Fibroblast of skin of scalp (primary cell): ENCODE data around the gene SHD.
"Not testable (repeated sequence)": the region's sequence is repeated elsewhere in the genome, so short reads cannot be mapped to it uniquely, and the experiment has no call there.

Experiments used
- DNase-seq: peaks from one replicate; pipeline ENCODE4 v3.0.0-alpha.2; 2013

The SHD gene

DNA sequence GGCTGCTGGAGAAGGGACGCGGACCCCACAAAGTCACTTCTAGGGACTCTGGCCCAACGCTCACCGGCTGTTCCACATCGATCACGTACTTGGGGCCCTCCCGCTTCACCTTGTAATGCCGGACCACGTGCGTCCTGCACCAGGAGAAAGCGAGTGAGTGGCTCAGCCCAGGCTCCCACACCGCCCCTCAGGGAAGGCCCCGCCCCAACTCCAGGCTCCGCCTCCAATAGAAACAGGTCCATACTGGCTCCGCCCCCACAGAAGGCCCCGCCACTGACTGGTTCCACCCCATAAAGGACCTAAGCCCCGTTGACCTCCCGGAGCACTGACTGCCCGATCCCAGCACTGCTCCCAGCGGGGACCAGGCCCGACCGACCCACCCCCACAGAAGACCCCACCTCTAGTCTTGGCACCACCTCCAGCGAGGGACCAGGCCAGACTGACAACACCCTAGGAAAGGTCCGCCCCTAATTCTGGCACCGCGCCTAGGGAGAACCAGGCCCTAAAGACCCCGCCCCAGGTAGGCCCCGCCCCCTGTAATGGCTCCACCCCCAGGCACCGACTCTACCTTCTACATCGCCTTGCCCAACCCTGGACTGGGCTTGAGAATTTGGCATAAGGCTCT is 48.3 kb downstream of the SHD start:
- DNase-seq: peak; percentile 55

GRCh38 chr19:4327877-4328242 is 48.8 kb downstream of the SHD start:
- no peak for DNase-seq

GRCh38 chr19:4328243-4328990 is 49.4 kb downstream of the SHD start:
- DNase-seq: peak; percentile 97

GRCh38 chr19:4328991-4329681 is 50.1 kb downstream of the SHD start:
- not testable (repeated sequence) for DNase-seq

DNA sequence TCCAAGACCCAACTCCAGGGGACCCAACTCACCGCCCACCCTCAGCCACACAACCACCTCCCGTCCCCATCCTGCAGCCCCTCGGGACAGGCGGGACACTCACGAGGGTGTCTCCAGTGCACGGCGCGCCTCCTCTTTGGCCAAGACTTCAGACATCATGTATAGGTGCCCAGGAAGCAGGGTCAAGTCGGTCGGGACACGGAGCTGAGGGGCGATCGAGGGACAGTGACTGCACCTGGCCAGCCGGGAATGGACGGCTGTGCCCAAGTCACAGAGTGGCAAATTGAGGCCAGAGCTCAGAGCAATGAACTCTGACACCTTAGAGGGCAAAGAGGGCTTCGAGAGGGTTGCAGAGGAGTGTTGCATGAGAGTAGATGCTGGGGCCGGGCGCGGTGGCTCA is 50.8 kb downstream of the SHD start:
- no peak for DNase-seq

DNA sequence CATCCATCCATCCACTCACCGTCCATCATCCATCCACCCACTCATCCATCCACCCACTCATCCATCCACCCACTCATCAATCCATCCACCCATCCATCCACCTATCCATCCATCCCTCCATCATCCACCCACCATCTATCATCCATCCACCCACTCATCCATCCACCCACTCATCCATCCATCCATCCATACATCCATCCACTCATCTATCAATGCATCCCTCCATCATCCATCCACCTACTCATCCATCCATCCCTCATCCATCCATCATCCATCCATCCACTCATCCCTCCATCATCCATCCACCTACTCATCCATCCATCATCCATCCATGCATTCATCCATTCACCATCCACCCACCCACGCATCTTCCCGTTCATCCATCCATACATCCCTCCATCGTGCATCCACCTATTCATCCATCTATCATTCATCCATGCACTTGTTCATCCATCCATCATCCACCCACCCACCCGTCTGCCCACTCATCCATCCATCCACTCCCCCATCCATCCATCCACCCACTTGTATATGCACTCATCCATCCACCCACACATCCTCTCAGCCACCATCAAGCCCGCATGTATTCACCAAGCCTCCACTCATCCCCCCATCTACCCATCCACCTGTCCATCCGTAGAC is 56.0 kb downstream of the SHD start:
- DNase-seq: no peak

- DNase-seq: no peak
Observed at GRCh38 chr19:4337906-4338440, 58.9 kb downstream of the SHD start.

DNA sequence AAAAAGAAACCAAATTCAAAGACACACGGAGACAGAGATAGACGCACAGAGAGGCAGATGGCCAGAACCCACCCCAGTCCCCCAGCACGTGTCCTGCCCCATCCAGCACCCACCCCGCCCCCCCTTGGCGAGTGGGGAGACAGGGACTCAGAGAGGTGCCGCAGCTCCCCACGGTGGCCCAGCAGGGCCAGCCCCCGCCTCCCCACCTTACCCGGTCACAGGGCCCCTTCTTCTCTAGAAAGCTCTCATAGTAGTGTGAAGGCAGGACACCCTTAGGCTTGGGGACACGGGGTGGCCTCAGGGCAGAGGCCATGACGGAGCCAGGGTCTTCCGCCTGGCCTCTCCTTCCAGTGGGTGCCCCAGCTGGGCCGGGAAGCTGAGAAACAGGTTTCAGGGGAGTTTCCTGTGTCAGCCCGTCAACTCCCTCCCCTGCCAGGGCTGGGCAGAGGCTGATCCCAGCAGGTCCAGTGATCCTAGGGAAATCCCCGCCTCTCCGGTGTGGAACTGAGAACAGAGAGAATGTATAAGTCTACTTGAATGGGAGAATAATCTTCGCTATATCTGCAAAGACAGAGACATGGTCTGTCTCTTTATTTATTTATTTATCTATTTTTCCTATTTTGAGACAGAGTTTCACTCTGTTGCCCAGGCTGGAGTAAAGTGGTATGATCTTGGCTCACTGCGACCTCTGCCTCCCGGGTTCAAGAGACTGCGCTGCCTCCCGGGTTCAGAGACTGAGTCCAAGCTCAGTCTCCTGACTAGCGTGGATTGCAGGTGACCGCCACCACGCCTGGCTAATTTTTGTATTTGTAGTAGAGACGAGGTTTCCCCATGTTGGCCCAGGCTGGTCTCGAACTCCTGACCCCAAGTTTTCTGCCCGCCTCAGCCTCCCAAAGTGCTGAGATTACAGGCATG is 59.6 kb downstream of the SHD start, which contains the start of gene STAP2:
Gene STAP2 (minus strand): TSS at position 387 of the 915 bp plus-strand sequence. CDS start 74 bp downstream, at position 313.
- no peak for DNase-seq
